ENCODE measurements around the gene PDE4C.
A peak's percentile ranks its signal among the peaks of the same experiment; 100 is the strongest.

PDE4C gene

GRCh38 chr19:18233224-18233825 lies 7.1 kb upstream of the PDE4C start:
- Mint-ChIP-seq H3K9me3 (ENCODE audit: low read depth) (no peaks in the 10 kb centered on the region), H3K4me3 (no peak overlapping the region), H3K27ac (no peak overlapping the region), H3K27me3 (peaks cover 30% of the 10 kb centered on the region), H3K36me3 (peaks cover 2% of the 10 kb centered on the region), H3K4me1 (ENCODE audit: low read depth) (peaks cover 2% of the 10 kb centered on the region)

GRCh38 chr19:18232540-18233223 lies 6.4 kb upstream of the PDE4C start:
- Mint-ChIP-seq H3K4me1 (ENCODE audit: low read depth) (peaks cover 2% of the 10 kb centered on the region), H3K9me3 (ENCODE audit: low read depth) (no peaks in the 10 kb centered on the region), H3K4me3 (no peak overlapping the region), H3K36me3 (peaks cover 2% of the 10 kb centered on the region), H3K27ac (no peak overlapping the region), H3K27me3 (peaks cover 35% of the 10 kb centered on the region)

- H3K9me3 Mint-ChIP-seq (ENCODE audit: low read depth) = no peaks in the 10 kb centered on the region
- peaks cover 2% of the 10 kb centered on the region for H3K36me3 Mint-ChIP-seq
- H3K4me1 Mint-ChIP-seq (ENCODE audit: low read depth) = peaks cover 5% of the 10 kb centered on the region
- H3K4me3 Mint-ChIP-seq = no peak overlapping the region
- peaks cover 41% of the 10 kb centered on the region for H3K27me3 Mint-ChIP-seq
- H3K27ac Mint-ChIP-seq = no peak overlapping the region
Observed at GRCh38 chr19:18231775-18232174, 5.5 kb upstream of the PDE4C start.

GRCh38 chr19:18230941-18231734 lies 4.9 kb upstream of the PDE4C start:
- H3K9me3 Mint-ChIP-seq (ENCODE audit: low read depth) = no peaks in the 10 kb centered on the region
- peaks cover 44% of the 10 kb centered on the region for H3K27me3 Mint-ChIP-seq
- peaks cover 6% of the 10 kb centered on the region for H3K4me1 Mint-ChIP-seq (ENCODE audit: low read depth)
- H3K4me3 Mint-ChIP-seq = no peak overlapping the region
- peaks cover 2% of the 10 kb centered on the region for H3K36me3 Mint-ChIP-seq
- no peak overlapping the region for H3K27ac Mint-ChIP-seq

GRCh38 chr19:18229915-18230314 lies 3.7 kb upstream of the PDE4C start:
- Mint-ChIP-seq H3K9me3 (ENCODE audit: low read depth) (no peaks in the 10 kb centered on the region), H3K4me3 (no peak overlapping the region), H3K36me3 (peaks cover 2% of the 10 kb centered on the region), H3K27me3 (peaks cover 44% of the 10 kb centered on the region), H3K27ac (no peak overlapping the region), H3K4me1 (ENCODE audit: low read depth) (peaks cover 12% of the 10 kb centered on the region)

GRCh38 chr19:18229474-18229873 lies 3.2 kb upstream of the PDE4C start:
- peaks cover 15% of the 10 kb centered on the region for H3K4me1 Mint-ChIP-seq (ENCODE audit: low read depth)
- H3K36me3 Mint-ChIP-seq = peaks cover 2% of the 10 kb centered on the region
- H3K27ac Mint-ChIP-seq = no peak overlapping the region
- no peaks in the 10 kb centered on the region for H3K9me3 Mint-ChIP-seq (ENCODE audit: low read depth)
- H3K4me3 Mint-ChIP-seq = no peak overlapping the region
- peaks cover 48% of the 10 kb centered on the region for H3K27me3 Mint-ChIP-seq

GRCh38 chr19:18227781-18228271 lies 1.6 kb upstream of the PDE4C start:
- H3K27ac Mint-ChIP-seq = no peak overlapping the region
- H3K36me3 Mint-ChIP-seq = peaks cover 2% of the 10 kb centered on the region
- H3K27me3 Mint-ChIP-seq = peaks cover 45% of the 10 kb centered on the region
- H3K9me3 Mint-ChIP-seq (ENCODE audit: low read depth) = no peaks in the 10 kb centered on the region
- no peak overlapping the region for H3K4me3 Mint-ChIP-seq
- H3K4me1 Mint-ChIP-seq (ENCODE audit: low read depth) = peaks cover 18% of the 10 kb centered on the region

- Mint-ChIP-seq H3K27me3 (peaks cover 40% of the 10 kb centered on the region), H3K36me3 (no peaks in the 10 kb centered on the region), H3K4me3 (no peak overlapping the region), H3K9me3 (ENCODE audit: low read depth) (no peaks in the 10 kb centered on the region), H3K27ac (no peak overlapping the region), H3K4me1 (ENCODE audit: low read depth) (peaks cover 16% of the 10 kb centered on the region)
Observed at GRCh38 chr19:18226956-18227780, 930 bp upstream of the PDE4C start.

GRCh38 chr19:18225355-18225701 lies 910 bp downstream of the PDE4C start:
- no peak overlapping the region for H3K27ac Mint-ChIP-seq
- no peaks in the 10 kb centered on the region for H3K9me3 Mint-ChIP-seq (ENCODE audit: low read depth)
- peaks cover 21% of the 10 kb centered on the region for H3K4me1 Mint-ChIP-seq (ENCODE audit: low read depth)
- peak overlapping the region; percentile 87 for H3K4me3 Mint-ChIP-seq
- no peaks in the 10 kb centered on the region for H3K36me3 Mint-ChIP-seq
- peaks cover 40% of the 10 kb centered on the region for H3K27me3 Mint-ChIP-seq

GRCh38 chr19:18224525-18225354 lies 1.5 kb downstream of the PDE4C start:
- no peaks in the 10 kb centered on the region for H3K36me3 Mint-ChIP-seq
- H3K27me3 Mint-ChIP-seq = peaks cover 39% of the 10 kb centered on the region
- H3K4me1 Mint-ChIP-seq (ENCODE audit: low read depth) = peaks cover 21% of the 10 kb centered on the region
- H3K27ac Mint-ChIP-seq = no peak overlapping the region
- H3K9me3 Mint-ChIP-seq (ENCODE audit: low read depth) = no peaks in the 10 kb centered on the region
- H3K4me3 Mint-ChIP-seq = peak overlapping the region; percentile 87

- Mint-ChIP-seq H3K9me3 (ENCODE audit: low read depth) (no peaks in the 10 kb centered on the region), H3K27ac (no peak overlapping the region), H3K4me1 (ENCODE audit: low read depth) (peaks cover 21% of the 10 kb centered on the region), H3K36me3 (no peaks in the 10 kb centered on the region), H3K4me3 (peak overlapping the region; percentile 87), H3K27me3 (peaks cover 36% of the 10 kb centered on the region)
Observed at GRCh38 chr19:18223860-18224524, 2.2 kb downstream of the PDE4C start.

- Mint-ChIP-seq H3K9me3 (ENCODE audit: low read depth) (no peaks in the 10 kb centered on the region), H3K27ac (no peak overlapping the region), H3K36me3 (no peaks in the 10 kb centered on the region), H3K27me3 (peaks cover 28% of the 10 kb centered on the region), H3K4me1 (ENCODE audit: low read depth) (peaks cover 19% of the 10 kb centered on the region), H3K4me3 (no peak overlapping the region)
Observed at GRCh38 chr19:18221815-18222725, 4.2 kb downstream of the PDE4C start.

All from activated naive CD8-positive, alpha-beta T cell (primary cell).